ENCODE results near the gene EGFL7. TPM values are rescaled to one million over a fixed set of nuclear protein-coding genes. Genes with fewer than 3 reads are reported as not detected.

The EGFL7 gene
- total RNA-seq, 1 donor from 2014 or later = 7.0 TPM

DNA sequence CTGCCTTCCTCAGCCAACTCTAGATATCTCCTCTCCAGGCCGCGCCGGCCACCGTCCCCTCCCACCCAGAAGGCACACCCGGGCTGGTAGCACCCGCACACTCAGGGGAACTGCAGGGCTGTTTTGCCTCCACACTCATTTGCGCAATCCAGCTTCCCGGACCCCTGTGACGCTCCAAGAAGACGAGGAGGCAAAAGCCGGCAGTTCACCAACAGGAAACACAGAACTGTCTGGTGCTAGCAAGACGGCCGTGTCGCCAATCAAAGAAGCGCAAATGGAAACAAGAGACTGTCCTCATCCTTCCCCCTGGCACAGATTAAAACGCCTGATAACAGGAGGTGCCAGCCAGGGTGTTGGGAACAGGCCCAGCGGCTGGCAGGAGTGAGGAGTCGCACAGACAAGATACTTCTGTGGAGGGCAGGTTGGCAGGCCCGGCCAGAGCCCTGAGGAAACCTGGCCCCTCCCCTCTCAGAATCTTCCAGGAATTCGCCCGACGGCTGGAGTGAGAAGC is 16.8 kb downstream of the EGFL7 start:
- Mint-ChIP-seq H3K27ac (ENCODE audit: unreplicated experiment) (no peak overlapping the region), H3K27me3 (ENCODE audit: low read depth) (no peaks in the 10 kb centered on the region)
- TF ChIP-seq CTCF (IDR thresholded peaks at IDR 0.05) = no peak

GRCh38 chr9:136681029-136681428 is 18.3 kb downstream of the EGFL7 start:
- H3K4me3 Mint-ChIP-seq (ENCODE audit: unreplicated experiment) = no peak overlapping the region
- no peak for TF ChIP-seq CTCF (IDR thresholded peaks at IDR 0.05)
- no peaks in the 10 kb centered on the region for H3K9me3 Mint-ChIP-seq (ENCODE audit: low read depth)

More for the DNA sequence above, 16.8 kb downstream of the EGFL7 start:
- DNase-seq (ENCODE audit: low spot score) = no peak
- Mint-ChIP-seq H3K4me3 (ENCODE audit: unreplicated experiment) (no peak overlapping the region), H3K36me3 (ENCODE audit: low read depth) (peaks cover 2% of the 10 kb centered on the region), H3K4me1 (ENCODE audit: low read depth) (no peaks in the 10 kb centered on the region), H3K9me3 (ENCODE audit: low read depth) (no peaks in the 10 kb centered on the region)

GRCh38 chr9:136681945-136682699 is 19.4 kb downstream of the EGFL7 start:
- H3K27me3 Mint-ChIP-seq (ENCODE audit: low read depth) = no peaks in the 10 kb centered on the region
- no peaks in the 10 kb centered on the region for H3K9me3 Mint-ChIP-seq (ENCODE audit: low read depth)
- H3K4me3 Mint-ChIP-seq (ENCODE audit: unreplicated experiment) = no peak overlapping the region
- H3K36me3 Mint-ChIP-seq (ENCODE audit: low read depth) = no peaks in the 10 kb centered on the region
- H3K27ac Mint-ChIP-seq (ENCODE audit: unreplicated experiment) = no peak overlapping the region
- H3K4me1 Mint-ChIP-seq (ENCODE audit: low read depth) = peaks cover 7% of the 10 kb centered on the region
- no peak for TF ChIP-seq CTCF (IDR thresholded peaks at IDR 0.05)
- DNase-seq (ENCODE audit: low spot score) = no peak

More at GRCh38 chr9:136681029-136681428, 18.3 kb downstream of the EGFL7 start:
- Mint-ChIP-seq H3K36me3 (ENCODE audit: low read depth) (peaks cover 2% of the 10 kb centered on the region), H3K4me1 (ENCODE audit: low read depth) (peaks cover 3% of the 10 kb centered on the region), H3K27me3 (ENCODE audit: low read depth) (no peaks in the 10 kb centered on the region), H3K27ac (ENCODE audit: unreplicated experiment) (no peak overlapping the region)
- DNase-seq (ENCODE audit: low spot score) = no peak

DNA sequence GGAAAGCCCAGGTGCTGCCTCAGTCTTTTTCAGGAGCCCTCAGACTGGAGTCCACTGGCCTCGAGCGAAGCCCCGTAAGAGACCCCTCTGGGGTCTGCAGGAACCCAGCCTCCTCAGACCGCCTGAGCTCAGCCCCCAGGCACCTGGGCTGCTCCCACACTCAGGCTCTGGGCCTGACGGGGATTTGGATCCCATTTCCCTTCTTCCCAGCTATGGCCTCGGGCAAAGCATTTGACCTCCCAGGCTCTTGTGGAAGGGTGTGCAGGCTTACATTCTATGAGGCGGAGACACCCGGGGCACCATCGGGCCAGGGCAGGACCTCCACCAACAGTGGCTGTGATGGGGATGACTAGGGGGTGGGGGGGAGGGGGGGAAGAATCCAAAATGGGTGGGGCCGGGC is 20.0 kb downstream of the EGFL7 start:
- Mint-ChIP-seq H3K4me3 (ENCODE audit: unreplicated experiment) (no peak overlapping the region), H3K36me3 (ENCODE audit: low read depth) (no peaks in the 10 kb centered on the region), H3K4me1 (ENCODE audit: low read depth) (peaks cover 7% of the 10 kb centered on the region), H3K27ac (ENCODE audit: unreplicated experiment) (no peak overlapping the region), H3K9me3 (ENCODE audit: low read depth) (no peaks in the 10 kb centered on the region), H3K27me3 (ENCODE audit: low read depth) (no peaks in the 10 kb centered on the region)
- DNase-seq (ENCODE audit: low spot score) = no peak
- no peak for TF ChIP-seq CTCF (IDR thresholded peaks at IDR 0.05)

DNA sequence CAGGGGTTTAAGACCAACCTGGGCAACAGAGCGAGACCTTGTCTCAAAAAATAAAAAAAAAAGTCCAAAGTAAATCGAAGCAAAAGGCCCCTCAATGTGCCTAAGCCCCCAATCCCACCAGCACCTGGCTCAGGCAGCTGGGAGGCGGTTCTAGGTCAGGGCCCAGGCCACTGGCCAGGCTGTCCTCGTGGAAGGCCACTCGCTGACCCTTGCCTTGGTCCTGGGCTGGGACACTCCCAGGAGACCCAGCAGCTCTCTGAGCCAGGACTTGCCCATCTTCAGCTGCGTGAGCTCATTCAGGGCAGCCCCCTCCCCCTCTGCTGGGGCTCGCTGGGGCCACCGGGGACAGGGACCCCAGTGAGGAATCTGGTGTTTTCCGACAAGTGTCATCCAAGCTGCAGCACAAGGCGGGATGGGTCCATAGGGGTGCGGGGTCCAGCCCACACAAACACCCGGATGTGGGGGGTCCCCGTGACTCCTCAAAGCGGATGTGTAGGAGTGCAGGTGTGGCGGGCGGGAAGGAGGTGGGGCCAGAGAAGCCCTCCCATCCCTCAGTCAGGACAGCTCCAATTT is 20.5 kb downstream of the EGFL7 start:
- Mint-ChIP-seq H3K27ac (ENCODE audit: unreplicated experiment) (no peak overlapping the region), H3K4me3 (ENCODE audit: unreplicated experiment) (no peak overlapping the region), H3K27me3 (ENCODE audit: low read depth) (no peaks in the 10 kb centered on the region), H3K9me3 (ENCODE audit: low read depth) (no peaks in the 10 kb centered on the region), H3K4me1 (ENCODE audit: low read depth) (peaks cover 7% of the 10 kb centered on the region), H3K36me3 (ENCODE audit: low read depth) (no peaks in the 10 kb centered on the region)
- no peak for DNase-seq (ENCODE audit: low spot score)
- no peak for TF ChIP-seq CTCF (IDR thresholded peaks at IDR 0.05)
